H9 (cell line): Measurements from ENCODE around the gene RBM27. TPM values are rescaled to one million over a fixed set of nuclear protein-coding genes. Genes with fewer than 3 reads are reported as not detected.

ENCODE experiments used
- DNase-seq: peaks from one replicate; pipeline ENCODE4 v3.0.0-alpha.2; 2017
- H2AFZ ChIP-seq: one replicate; pipeline ENCODE4 v1.6.1; 2013; ENCODE audit warnings: mild to moderate bottlenecking, low read length, control low read depth, moderate library complexity
- H2AK5ac ChIP-seq: 2 replicates; pipeline ENCODE4 v1.6.1; 2013; ENCODE audit warnings: low read length, control low read depth, mixed read lengths; ENCODE audit not compliant: insufficient read length
- H2BK120ac ChIP-seq: one replicate; pipeline ENCODE4 v1.6.1; 2013; ENCODE audit warnings: low read depth, mild to moderate bottlenecking, low read length, control low read depth, inconsistent platforms; ENCODE audit not compliant: poor library complexity, severe bottlenecking
- H2BK12ac ChIP-seq: 2 replicates; pipeline ENCODE4 v1.6.1; 2013; ENCODE audit warnings: low read length, control low read depth, mixed read lengths, low read depth; ENCODE audit not compliant: insufficient read length
- H2BK15ac ChIP-seq: 2 replicates; pipeline ENCODE4 v1.6.1; 2013; ENCODE audit warnings: low read depth, low read length, control low read depth
- H2BK20ac ChIP-seq: one replicate; pipeline ENCODE4 v1.6.1; 2013; ENCODE audit warnings: low read depth, mild to moderate bottlenecking, low read length, control low read depth, inconsistent platforms; ENCODE audit not compliant: poor library complexity, severe bottlenecking
- H2BK5ac ChIP-seq: 2 replicates; pipeline ENCODE4 v1.6.1; 2013; ENCODE audit warnings: low read length, control low read depth, mixed read lengths; ENCODE audit not compliant: insufficient read length
- H3K14ac ChIP-seq: 2 replicates; pipeline ENCODE4 v1.6.1; 2013; ENCODE audit warnings: low read length, control low read depth; ENCODE audit not compliant: insufficient read depth
- H3K18ac ChIP-seq: 2 replicates; pipeline ENCODE4 v1.6.1; 2013; ENCODE audit warnings: low read depth, mild to moderate bottlenecking, mixed read lengths, low read length, control low read depth; ENCODE audit not compliant: insufficient read length
- H3K23ac ChIP-seq: 2 replicates; pipeline ENCODE4 v1.6.1; 2013; ENCODE audit warnings: low read length, control low read depth, mixed read lengths, low read depth; ENCODE audit not compliant: insufficient read length
- H3K23me2 ChIP-seq: 2 replicates; pipeline ENCODE4 v1.6.1; 2013; ENCODE audit warnings: low read depth, mild to moderate bottlenecking, mixed read lengths, low read length, control low read depth; ENCODE audit not compliant: insufficient read length, poor library complexity, severe bottlenecking
- H3K27ac ChIP-seq: 2 replicates; pipeline ENCODE4 v1.5.1; 2013; ENCODE audit warnings: low read length, control low read depth, mixed read lengths, low read depth; ENCODE audit not compliant: insufficient read length
- H3K27me3 ChIP-seq: 2 replicates; pipeline ENCODE4 v1.6.1; 2013; ENCODE audit warnings: low read length, control low read depth, inconsistent platforms; ENCODE audit not compliant: insufficient read depth
- H3K4ac ChIP-seq: 2 replicates; pipeline ENCODE4 v1.6.1; 2013; ENCODE audit warnings: low read depth, mild to moderate bottlenecking, control low read depth, inconsistent platforms, low read length, moderate library complexity
- H3K4me1 ChIP-seq: 2 replicates; pipeline ENCODE4 v1.6.1; 2013; ENCODE audit warnings: low read length, control low read depth, inconsistent platforms; ENCODE audit not compliant: insufficient read depth
- H3K4me2 ChIP-seq: 2 replicates; pipeline ENCODE4 v1.6.1; 2013; ENCODE audit warnings: low read length, control low read depth, mixed read lengths; ENCODE audit not compliant: insufficient read length, insufficient read depth
- H3K56ac ChIP-seq: 2 replicates; pipeline ENCODE4 v1.6.1; 2013; ENCODE audit warnings: low read depth, mild to moderate bottlenecking, mixed read lengths, low read length, control low read depth; ENCODE audit not compliant: insufficient read length
- H3K79me1 ChIP-seq: 2 replicates; pipeline ENCODE4 v1.6.1; 2013; ENCODE audit warnings: low read depth, mild to moderate bottlenecking, moderate library complexity, low read length, control low read depth, inconsistent platforms; ENCODE audit not compliant: insufficient read depth, poor library complexity, severe bottlenecking
- H3K79me2 ChIP-seq: 2 replicates; pipeline ENCODE4 v1.6.1; 2013; ENCODE audit warnings: low read length, control low read depth, inconsistent platforms; ENCODE audit not compliant: insufficient read depth
- H3K9ac ChIP-seq: 2 replicates; pipeline ENCODE4 v1.6.1; 2013; ENCODE audit warnings: low read length, control low read depth, mixed read lengths; ENCODE audit not compliant: insufficient read length; ENCODE audit errors: extremely low read depth
- H3K9me3 ChIP-seq: one replicate; pipeline ENCODE4 v1.6.1; 2013; ENCODE audit warnings: low read depth, low read length, inconsistent platforms; ENCODE audit not compliant: control insufficient read depth
- H3T11ph ChIP-seq: one replicate; pipeline ENCODE4 v1.6.1; 2013; ENCODE audit warnings: mild to moderate bottlenecking, low read length, control low read depth, inconsistent platforms
- H4K20me1 ChIP-seq: one replicate; pipeline ENCODE4 v1.6.1; 2013; ENCODE audit not compliant: control insufficient read depth, insufficient read length, insufficient read depth
- H4K5ac ChIP-seq: 2 replicates; pipeline ENCODE4 v1.6.1; 2013; ENCODE audit warnings: low read depth, mild to moderate bottlenecking, mixed read lengths, low read length, control low read depth; ENCODE audit not compliant: insufficient read length
- H4K8ac ChIP-seq: replicated peaks from 2 replicates; pipeline ENCODE4 v1.6.1; 2013; ENCODE audit warnings: low read length, control low read depth, mixed read lengths, low read depth; ENCODE audit not compliant: insufficient read length
- H4K91ac ChIP-seq: 2 replicates; pipeline ENCODE4 v1.6.1; 2013; ENCODE audit warnings: low read depth, mild to moderate bottlenecking, moderate library complexity, mixed read lengths, low read length, control low read depth; ENCODE audit not compliant: insufficient read length
- H3K27ac Mint-ChIP-seq, 3 experiments: 2 replicates in 2 of 3; 3 replicates in 1 of 3; pipeline ENCODE4 v1.8.0; 2020 to 2021; ENCODE audit warnings: mixed read lengths in 3 of 3, mild to moderate bottlenecking in 1 of 3, moderate library complexity in 1 of 3
- H3K27me3 Mint-ChIP-seq: 2 replicates; pipeline ENCODE4 v1.8.0; 2021; ENCODE audit warnings: low read depth, mild to moderate bottlenecking, moderate library complexity, mixed read lengths
- H3K36me3 Mint-ChIP-seq, 3 experiments: 2 replicates in 2 of 3; 3 replicates in 1 of 3; pipeline ENCODE4 v1.8.0; 2020 to 2021; ENCODE audit warnings: low read depth in 3 of 3, mixed read lengths in 3 of 3; ENCODE audit not compliant: insufficient read depth in 1 of 3
- H3K4me1 Mint-ChIP-seq, 2 experiments: 2 replicates each; pipeline ENCODE4 v1.8.0; 2020; ENCODE audit warnings: mixed read lengths in 2 of 2
- H3K4me3 Mint-ChIP-seq, 2 experiments: 2 replicates in 1 of 2; 3 replicates in 1 of 2; pipeline ENCODE4 v1.8.0; 2020 to 2021; ENCODE audit warnings: mild to moderate bottlenecking in 2 of 2, mixed read lengths in 2 of 2, moderate library complexity in 1 of 2
- H3K9me3 Mint-ChIP-seq, 2 experiments: 2 replicates in 1 of 2; 3 replicates in 1 of 2; pipeline ENCODE4 v1.8.0; 2020; ENCODE audit warnings: mild to moderate bottlenecking in 2 of 2, mixed read lengths in 2 of 2, moderate library complexity in 1 of 2
- CTCF ChIP-seq: fragments of 200-600 bp; sonication (generic); conservative IDR thresholded peaks from 3 replicates; pipeline ENCODE4 v1.8.0; 2021; ENCODE audit warnings: antibody characterized with exemption, mild to moderate bottlenecking
- WGBS: extraction: QIAGEN DNeasy Blood & Tissue Kit; methylation state at CpG from one replicate; pipeline ENCODE4 v1.1.7; 2013; ENCODE audit warnings: missing lambda C conversion rate, low lambda C conversion rate, mixed read lengths; ENCODE audit not compliant: insufficient read length; ENCODE audit errors: extremely low coverage; 5-methylcytosine and 5-hydroxymethylcytosine counted together
- total RNA-seq: library from RNA; stranded (reverse); gene quantifications from 2 replicates; pipeline ENCODE4 v1.2.1, GENCODE V29; 2021

RBM27 gene
- total RNA-seq, 1 experiment from 2014 or later: 33.8 TPM

GRCh38 chr5:146176805-146177204 lies 26.6 kb upstream of the RBM27 start:
- Mint-ChIP-seq H3K36me3 (peaks cover 33 to 74% (median 62%) of the 10 kb centered on the region in 3 experiments; a peak in 6 of 7 replicates), H3K27me3 (no peaks in the 10 kb centered on the region), H3K4me3 (no peak overlapping the region), H3K4me1 (peaks cover 3 to 10% of the 10 kb centered on the region in 2 experiments; a peak in 3 of 4 replicates), H3K27ac (no peak overlapping the region), H3K9me3 (no peaks in the 10 kb centered on the region)
- Histone ChIP-seq H2BK120ac (no peak overlapping the region), H3K4me1 (no peaks in the 10 kb centered on the region; the same call in 1 of the 2 replicates), H3K4me2 (no peak overlapping the region), H3K14ac (no peak overlapping the region), H3K4ac (no peak overlapping the region), H2BK12ac (no peak overlapping the region), H3T11ph (no peak overlapping the region), H3K27ac (no peak overlapping the region), H3K18ac (no peak overlapping the region), H4K20me1 (no peaks in the 10 kb centered on the region), H3K9ac (no peak overlapping the region), H4K8ac (no peak overlapping the region), H3K56ac (no peak overlapping the region), H2BK5ac (no peak overlapping the region), H4K91ac (no peak overlapping the region), H3K27me3 (no peaks in the 10 kb centered on the region), H2AFZ (no peak overlapping the region), H3K79me1 (peaks cover 12% of the 10 kb centered on the region), H2BK15ac (no peak overlapping the region), H2AK5ac (no peak overlapping the region), H3K23me2 (no peaks in the 10 kb centered on the region), H4K5ac (no peak overlapping the region), H3K79me2 (peaks cover 22% of the 10 kb centered on the region; the same call in 1 of the 2 replicates), H3K9me3 (no peaks in the 10 kb centered on the region), H3K23ac (no peak overlapping the region), H2BK20ac (no peak overlapping the region)
- DNase-seq: no peak
- no peak for TF ChIP-seq CTCF
- WGBS: no CpG with 5 or more reads among the region's 5 CpGs
